Colonic mucosa (tissue), 4 donors: ENCODE results near the gene FGFR3. TPM values are rescaled to one million over a fixed set of nuclear protein-coding genes. Genes with fewer than 3 reads are reported as not detected.

ENCODE experiments used
- DNase-seq: peaks from one replicate; pipeline ENCODE4 v3.0.0-alpha.2; 2020
- H3K27ac ChIP-seq: fragments of 200-600 bp; one replicate; pipeline ENCODE4 v1.8.0; 2021
- H3K27me3 ChIP-seq: fragments of 200-600 bp; one replicate; pipeline ENCODE4 v1.8.0; 2021
- H3K36me3 ChIP-seq: fragments of 200-600 bp; one replicate; pipeline ENCODE4 v1.8.0; 2021
- H3K4me1 ChIP-seq: fragments of 200-600 bp; one replicate; pipeline ENCODE4 v1.8.0; 2021; ENCODE audit warnings: mild to moderate bottlenecking
- H3K4me3 ChIP-seq: fragments of 200-600 bp; one replicate; pipeline ENCODE4 v1.8.0; 2021
- H3K9ac ChIP-seq, 2 donors: one replicate each; pipeline ENCODE4 v1.7.0; 2013; ENCODE audit warnings: control low read depth in 2 of 2, low read depth in 2 of 2, low read length in 2 of 2
- H3K9me3 ChIP-seq: fragments of 200-600 bp; one replicate; pipeline ENCODE4 v1.8.0; 2021
- CTCF ChIP-seq: fragments of 200-600 bp; IDR thresholded peaks from one replicate; pipeline ENCODE4 v1.8.0; 2022; ENCODE audit warnings: antibody characterized with exemption, mild to moderate bottlenecking
- intact Hi-C: fragments of 100-400 bp; cut with DNase I; formaldehyde crosslinking; loops from one replicate; pipeline ENCODE4 v1.14.1; 2022
- total RNA-seq, 2 donors: library from RNA; stranded (reverse); fragmentation: NEBNext Ultra II Directional in 1 of 2; extraction: Animal tissue kit (Norgen Biotek cat#: 25700) in 1 of 2; gene quantifications; one replicate each; pipeline ENCODE4 v1.2.1, GENCODE V29; 2021
- donor health status: healthy.
- donor health status: DM: no; HTN: no; CAD: no.
- donor health status: DM: no; HTN: no; CAD: no.

FGFR3 gene
- total RNA-seq, 2 donors from 2014 or later: 32.3 to 52.9 TPM

GRCh38 chr4:1797298-1797860, 4.3 kb downstream of the FGFR3 start:
- no peak for DNase-seq
- H3K9ac ChIP-seq: no peak overlapping the region
- H3K36me3 ChIP-seq: no peaks in the 10 kb centered on the region
- TF ChIP-seq CTCF: no peak
- intact Hi-C loops: no loop called here
- H3K27ac ChIP-seq: no peak overlapping the region
- peaks cover 11% of the 10 kb centered on the region for H3K4me1 ChIP-seq
- H3K4me3 ChIP-seq: no peak overlapping the region
- H3K27me3 ChIP-seq: peaks cover 29% of the 10 kb centered on the region
- H3K9me3 ChIP-seq: no peaks in the 10 kb centered on the region

DNA sequence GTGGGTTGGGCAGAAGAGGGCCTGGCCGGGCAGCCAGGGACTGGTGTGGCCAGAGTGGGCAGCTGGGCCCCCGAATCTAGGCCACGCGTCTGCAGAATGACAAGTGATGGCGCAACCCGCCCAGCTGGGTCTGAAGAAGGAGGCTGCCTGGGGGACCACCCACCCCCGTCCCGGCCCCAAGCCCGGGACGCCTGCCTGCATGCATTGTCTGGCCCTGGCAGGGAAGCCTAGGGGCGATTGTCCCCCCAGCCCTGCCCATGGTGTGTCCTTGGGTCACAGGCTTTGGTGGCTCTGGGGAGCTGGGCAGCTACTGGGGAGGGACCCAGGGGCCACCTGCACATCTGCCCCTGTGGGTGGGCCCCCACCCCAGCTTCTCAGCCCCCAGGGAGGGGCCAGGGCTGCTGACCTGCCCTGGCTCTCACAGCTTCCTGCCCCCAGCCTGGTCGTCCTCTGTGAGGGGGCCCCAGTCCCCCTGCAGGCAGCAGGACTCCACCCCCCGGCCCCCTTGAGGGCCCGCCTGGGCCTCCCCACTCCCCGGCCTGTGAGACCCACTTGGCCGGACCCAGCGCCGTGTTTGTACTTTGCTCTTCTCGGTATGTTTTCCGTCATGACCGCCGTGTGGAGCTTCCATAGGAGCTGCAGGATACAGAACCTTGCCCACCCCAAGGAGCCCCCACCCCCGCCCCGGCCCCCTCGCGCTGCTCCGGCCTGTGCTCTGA, 4.9 kb downstream of the FGFR3 start:
- Histone ChIP-seq H3K4me3 (no peak overlapping the region), H3K4me1 (peaks cover 11% of the 10 kb centered on the region), H3K27me3 (peaks cover 29% of the 10 kb centered on the region), H3K9me3 (no peaks in the 10 kb centered on the region), H3K36me3 (no peaks in the 10 kb centered on the region), H3K27ac (no peak overlapping the region), H3K9ac (no peak overlapping the region)
- no peak for DNase-seq
- TF ChIP-seq CTCF: no peak
- intact Hi-C loops: no loop called here

GRCh38 chr4:1798580-1799386, 5.7 kb downstream of the FGFR3 start:
- no peak for DNase-seq
- Histone ChIP-seq H3K4me3 (no peak overlapping the region), H3K36me3 (no peaks in the 10 kb centered on the region), H3K27me3 (peaks cover 29% of the 10 kb centered on the region), H3K9me3 (no peaks in the 10 kb centered on the region), H3K4me1 (peaks cover 11% of the 10 kb centered on the region), H3K9ac (no peak overlapping the region), H3K27ac (no peak overlapping the region)
- TF ChIP-seq CTCF: no peak
- intact Hi-C loops: no loop called here

GRCh38 chr4:1799387-1800375, 6.6 kb downstream of the FGFR3 start:
- intact Hi-C loops: no loop called here
- Histone ChIP-seq H3K9ac (peak overlapping the region in 1 of 2 donors; percentile 26), H3K4me3 (no peak overlapping the region), H3K27me3 (peaks cover 26% of the 10 kb centered on the region), H3K27ac (no peak overlapping the region), H3K36me3 (no peaks in the 10 kb centered on the region), H3K4me1 (peaks cover 11% of the 10 kb centered on the region), H3K9me3 (no peaks in the 10 kb centered on the region)
- peak; percentile 53 for DNase-seq
- no peak for TF ChIP-seq CTCF

- Histone ChIP-seq H3K27me3 (peaks cover 14% of the 10 kb centered on the region), H3K27ac (no peak overlapping the region), H3K9me3 (no peaks in the 10 kb centered on the region), H3K36me3 (no peaks in the 10 kb centered on the region), H3K4me1 (peaks cover 11% of the 10 kb centered on the region), H3K9ac (no peak overlapping the region), H3K4me3 (no peak overlapping the region)
- intact Hi-C loops: no loop called here
- DNase-seq: no peak
- no peak for TF ChIP-seq CTCF
Measured at GRCh38 chr4:1800805-1801204, 7.7 kb downstream of the FGFR3 start.
